Raji (cell line): ENCODE measurements around the gene SCO2.

Source experiments
- POLR2A ChIP-seq: IDR thresholded peaks from 2 replicates; pipeline ENCODE4 v1.6.1; 2011; ENCODE audit warnings: low read depth, low read length, control low read depth; ENCODE audit not compliant: insufficient read depth

Gene SCO2

DNA sequence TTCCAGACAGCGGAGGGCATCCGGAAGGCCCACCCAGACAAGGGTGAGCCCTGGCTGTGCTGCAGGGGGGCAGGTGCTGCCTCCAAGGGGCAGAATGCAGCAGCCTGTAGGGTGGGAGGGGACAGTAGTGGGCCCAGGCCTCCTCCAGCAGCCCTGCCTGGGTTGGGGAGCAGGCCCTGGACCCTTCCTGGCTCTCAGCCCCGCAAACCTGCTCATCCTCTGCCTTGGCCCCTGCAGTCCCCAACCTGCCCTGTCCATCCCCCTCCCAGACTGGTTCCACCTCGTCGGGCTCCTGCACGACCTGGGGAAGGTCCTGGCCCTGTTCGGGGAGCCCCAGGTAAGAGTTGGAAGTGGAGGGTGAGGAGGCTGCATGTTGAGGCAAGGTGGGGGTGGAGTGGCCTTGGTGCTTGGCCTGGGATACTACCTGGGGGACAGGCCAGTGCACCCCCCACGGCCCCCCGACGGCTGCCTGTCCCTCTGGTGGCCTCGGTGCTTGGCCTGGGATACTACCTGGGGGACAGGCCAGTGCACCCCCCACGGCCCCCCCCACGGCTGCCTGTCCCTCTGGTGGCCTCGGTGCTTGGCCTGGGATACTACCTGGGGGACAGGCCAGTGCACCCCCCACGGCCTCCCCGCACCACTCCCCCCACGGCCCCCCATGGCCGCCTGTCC lies 37.3 kb downstream of the SCO2 start:
- no peak for TF ChIP-seq POLR2A

DNA sequence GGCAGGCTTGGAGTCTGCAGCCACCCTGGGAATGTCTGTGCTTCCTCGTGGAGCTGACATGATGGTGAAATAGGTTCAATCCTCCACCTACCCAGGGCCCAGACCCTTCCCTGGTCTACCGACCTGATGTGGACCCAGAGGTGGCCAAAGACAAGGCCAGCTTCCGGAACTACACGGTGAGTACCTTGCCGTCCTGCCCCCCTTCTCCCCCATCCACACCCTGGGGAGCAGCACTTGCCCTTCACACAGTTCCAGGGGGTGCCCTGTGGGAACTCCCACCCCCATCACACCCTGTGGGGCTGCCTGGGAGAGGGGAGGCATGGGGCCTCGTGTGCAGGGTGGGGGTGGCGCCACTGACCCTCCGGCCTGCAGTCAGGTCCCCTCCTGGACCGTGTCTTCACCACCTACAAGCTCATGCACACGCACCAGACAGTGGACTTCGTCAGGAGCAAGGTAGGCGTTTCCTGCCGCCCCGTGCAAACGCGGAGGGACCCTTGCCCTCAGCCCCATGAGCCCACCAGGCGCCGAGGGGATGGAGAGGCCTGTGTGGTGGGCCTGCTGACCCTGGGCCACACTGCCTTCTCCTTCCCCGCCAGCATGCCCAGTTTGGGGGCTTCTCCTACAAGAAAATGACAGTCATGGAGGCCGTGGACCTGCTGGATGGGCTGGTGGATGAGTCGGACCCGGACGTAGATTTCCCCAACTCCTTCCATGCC lies 38.0 kb downstream of the SCO2 start:
- TF ChIP-seq POLR2A: no peak

DNA sequence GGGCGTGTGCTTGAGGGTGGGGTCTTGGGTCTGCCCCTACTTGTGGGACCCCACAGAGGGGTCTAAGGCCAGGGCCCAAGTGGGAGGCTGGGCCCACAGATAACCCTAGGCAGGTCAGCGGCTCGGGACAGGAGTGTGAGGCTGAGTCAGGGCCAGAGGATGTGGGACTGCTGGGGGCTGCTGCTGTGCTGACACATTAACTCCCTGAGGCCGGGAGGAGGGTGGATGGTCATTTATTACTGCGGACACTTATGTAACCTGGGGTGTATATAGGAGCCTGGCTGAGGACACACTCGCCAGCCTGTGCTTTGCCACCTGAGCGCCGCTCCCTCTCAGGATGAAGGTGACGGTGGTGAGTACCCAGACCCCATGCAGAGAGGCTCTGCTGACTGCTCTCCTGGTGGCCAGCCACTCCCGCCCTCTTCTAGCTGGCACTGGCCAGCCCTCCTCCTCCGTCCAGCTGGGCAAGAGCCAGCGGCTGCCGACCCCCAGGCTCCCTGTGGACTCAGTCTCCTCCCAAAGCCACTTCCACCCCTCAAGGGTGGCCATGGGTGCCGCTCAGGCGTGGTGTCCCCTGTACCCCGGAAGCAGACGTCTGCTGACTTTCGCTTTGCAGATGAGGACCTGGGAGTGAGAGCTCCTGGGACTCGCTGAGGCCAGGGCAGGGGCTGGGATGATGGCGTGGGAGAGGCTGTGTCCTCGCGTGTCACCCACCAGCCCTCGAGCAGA lies 38.7 kb downstream of the SCO2 start, which contains the start of gene MIOX:
Gene MIOX, plus strand, starts transcription at position 299 of the 729 bp plus-strand sequence. Its CDS starts 39 bp downstream, at position 338.
- TF ChIP-seq POLR2A: no peak

DNA sequence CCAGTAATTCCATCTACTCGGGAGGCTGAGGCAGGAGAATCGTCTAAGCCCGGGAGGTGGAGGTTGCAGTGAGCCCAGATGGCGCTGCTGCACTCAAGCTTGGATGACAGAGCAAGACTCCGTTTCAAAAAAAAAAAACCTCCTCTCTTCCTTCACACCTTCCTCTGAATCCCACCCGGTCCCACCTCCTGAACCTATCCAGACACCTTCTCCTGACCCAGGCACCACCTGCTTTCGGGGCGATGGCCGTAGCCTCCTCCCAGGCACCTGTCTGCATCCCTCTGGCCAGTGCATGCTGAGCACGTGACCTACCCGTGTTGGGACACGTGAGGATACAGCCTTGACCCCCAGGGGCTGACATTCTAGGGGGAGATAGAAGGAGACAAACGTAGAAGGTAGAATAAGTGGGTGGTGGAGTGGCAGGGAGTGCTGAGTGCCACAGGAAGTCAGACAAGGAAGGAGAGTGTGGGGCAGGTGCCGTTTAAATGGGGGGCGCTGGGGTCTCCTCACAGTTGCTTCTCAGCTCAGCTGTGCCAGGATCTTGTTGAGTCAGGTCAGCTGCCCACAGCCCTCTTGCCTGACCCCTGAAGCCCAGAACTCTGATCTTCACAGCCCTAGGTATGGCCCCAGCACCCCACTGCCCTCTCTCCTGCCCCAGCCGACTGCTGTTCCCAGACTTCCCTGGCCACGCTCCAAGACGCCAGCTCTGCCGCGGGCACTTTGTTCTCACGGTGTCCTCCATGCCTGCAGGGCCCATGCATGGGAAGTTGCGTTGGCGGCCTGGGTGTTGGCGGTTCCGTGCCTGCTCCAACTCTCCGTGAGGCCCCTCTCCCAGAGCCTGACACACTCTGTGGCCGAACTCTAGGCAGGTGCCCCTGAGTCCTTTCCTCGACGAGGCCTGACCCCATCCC lies 39.9 kb downstream of the SCO2 start:
- TF ChIP-seq POLR2A: no peak

DNA sequence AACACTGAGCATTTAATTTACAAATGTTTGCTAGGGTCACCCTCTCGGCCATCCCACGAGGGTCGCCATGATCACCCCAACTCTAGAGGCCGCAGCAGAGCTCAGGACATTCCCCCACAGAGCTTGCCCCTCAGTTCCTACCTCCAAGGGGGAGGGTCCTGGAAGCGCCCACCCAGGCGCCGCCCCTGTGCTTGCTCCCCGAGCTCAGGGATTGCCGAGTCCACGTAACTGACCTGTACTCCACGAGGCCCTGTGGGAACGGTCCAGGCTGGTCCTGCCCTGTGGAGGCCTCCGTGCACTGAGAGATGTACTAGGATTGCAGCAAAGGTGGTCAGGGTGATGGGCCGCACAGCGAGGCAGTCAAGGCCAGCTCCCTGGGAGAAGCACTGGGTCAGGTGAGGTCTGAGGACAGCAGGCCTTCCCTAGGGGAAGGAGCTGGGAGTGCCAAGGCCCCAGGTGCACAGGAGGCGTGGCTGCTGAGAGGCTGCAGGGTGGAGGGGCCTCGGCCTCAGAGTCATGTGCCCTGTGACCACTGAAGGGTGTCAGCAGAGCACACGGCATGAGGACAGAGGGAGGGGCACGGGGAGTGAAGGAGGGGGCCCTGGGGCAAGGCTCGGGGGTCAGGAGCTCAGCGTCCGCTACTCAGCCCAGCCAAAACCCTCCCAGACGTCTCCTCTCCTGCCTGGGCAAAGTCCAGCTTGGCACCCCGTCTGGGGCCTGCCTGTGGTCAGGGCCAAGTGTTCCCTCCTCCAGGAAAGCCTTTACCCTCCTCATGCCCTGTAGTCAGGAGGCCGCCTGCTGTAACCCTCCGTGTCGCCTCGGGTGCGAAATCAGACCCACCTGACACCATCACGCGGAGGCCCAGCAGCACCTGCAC lies 41.2 kb downstream of the SCO2 start:
- no peak for TF ChIP-seq POLR2A

DNA sequence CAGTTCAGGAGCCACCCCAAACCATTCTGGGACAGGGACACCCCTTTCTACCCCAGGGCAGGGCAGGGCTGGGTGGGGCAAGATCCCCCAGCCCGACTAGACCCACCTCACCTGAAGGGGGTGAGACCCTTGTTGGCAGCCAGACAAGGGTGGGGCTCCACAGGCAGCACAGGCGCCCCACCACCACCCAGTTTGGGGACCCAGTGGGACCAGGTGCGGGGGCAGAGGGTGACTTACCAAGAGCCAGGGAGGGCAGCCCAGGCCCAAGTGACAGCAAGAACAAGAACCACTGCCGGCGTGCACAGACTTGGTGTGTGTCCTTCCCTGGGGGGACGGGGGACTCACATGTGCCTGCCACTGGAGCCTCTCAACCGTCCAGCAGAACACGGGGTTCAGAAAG lies 41.8 kb downstream of the SCO2 start:
- no peak for TF ChIP-seq POLR2A

DNA sequence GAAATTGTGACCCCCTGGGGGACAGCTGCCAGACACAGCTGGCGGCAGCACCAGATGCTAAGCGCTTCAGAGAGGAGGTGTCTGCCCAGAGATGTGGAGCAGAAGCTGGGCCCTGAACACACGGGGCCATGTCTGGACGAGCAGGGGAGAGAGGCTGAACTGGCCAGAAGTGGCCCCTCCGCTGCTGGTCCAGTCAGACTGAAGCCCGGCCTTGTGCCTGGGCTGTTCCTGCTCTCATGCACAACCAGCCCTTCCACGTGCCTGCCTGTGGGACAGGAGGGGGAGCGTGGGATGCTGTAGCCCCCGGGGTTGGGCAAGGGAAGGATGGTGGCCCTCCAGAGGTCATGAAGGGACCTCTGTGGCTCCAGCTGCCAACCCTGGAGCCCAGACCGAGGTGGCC lies 42.3 kb downstream of the SCO2 start:
- TF ChIP-seq POLR2A: no peak

DNA sequence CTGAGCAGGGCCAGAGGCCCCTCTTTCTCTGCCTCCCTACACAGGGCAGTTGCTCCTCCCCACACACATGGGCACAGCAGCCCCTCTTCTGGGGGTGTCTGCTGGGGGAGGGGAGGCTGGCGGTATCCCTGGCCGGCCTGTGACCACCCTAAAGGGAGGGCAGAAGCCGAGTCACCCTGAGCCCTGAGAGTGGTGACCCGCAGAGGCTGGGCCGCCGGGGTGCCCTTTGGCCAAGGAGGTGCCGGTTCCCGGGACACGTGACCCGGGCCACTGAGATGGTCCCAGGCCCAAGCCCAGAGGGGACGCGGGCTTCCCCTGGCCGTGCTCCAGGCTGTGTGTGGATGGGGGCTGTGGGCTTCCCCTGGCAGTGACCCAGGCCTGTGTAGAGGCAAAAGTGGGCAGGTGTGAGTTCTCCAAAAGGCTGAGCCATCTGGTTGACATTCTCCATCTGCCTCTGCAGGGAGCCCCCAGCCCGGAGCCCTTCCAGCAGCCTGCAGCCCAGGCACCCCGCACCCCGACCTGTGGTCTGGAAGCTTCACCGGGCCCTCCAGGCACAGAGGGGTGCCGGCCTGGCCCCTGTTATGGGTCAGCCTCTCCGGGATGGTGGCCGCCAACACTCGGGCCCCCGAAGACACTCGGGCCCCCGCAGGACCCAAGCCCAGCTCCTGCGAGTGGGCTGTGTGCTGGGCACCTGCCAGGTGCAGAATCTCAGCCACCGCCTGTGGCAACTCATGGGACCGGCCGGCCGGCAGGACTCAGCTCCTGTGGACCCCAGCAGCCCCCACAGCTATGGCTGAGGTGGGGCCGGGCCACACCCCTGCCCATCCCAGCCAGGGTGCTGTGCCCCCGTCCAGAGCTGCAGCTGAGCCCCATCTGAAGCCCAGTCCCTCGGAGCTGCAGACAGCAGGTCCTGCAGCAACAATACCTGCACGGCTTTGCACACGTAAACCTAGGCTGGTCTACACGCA lies 43.0 kb downstream of the SCO2 start:
- TF ChIP-seq POLR2A: no peak

DNA sequence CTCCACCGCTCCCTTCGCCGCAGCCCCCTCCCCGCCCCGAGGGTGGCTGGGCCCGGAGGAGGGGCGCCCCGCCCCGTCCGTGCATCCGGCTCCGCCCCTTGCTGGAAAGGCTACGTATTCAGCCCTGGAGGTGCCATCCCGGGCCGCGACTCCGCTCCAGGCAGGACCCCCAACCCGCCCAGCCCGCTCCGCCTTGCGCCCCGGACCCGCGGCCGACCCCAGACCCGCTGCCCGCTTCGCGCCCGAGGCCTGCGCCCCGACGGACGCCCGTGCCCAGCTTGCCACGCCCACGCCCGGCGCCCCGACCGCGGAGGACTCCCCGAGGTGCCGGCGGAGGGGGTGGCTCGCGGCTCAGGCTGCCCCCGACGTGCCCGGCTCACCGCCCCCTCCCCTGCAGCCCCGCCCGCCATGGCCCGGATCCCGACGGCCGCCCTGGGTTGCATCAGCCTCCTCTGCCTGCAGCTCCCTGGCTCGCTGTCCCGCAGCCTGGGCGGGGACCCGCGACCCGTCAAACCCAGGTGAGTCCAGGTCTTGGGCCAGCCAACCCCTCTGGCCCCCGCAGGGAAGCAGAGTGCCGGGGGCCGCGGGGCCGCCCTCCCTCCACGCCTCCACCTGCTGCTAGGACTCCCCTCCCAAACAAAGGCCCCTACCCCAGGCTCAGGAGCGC lies 43.8 kb downstream of the SCO2 start, which contains the start of gene ADM2:
Gene ADM2, plus strand, starts transcription at position 104 of the 667 bp plus-strand sequence. Its CDS starts 305 bp downstream, at position 409.
- no peak for TF ChIP-seq POLR2A

DNA sequence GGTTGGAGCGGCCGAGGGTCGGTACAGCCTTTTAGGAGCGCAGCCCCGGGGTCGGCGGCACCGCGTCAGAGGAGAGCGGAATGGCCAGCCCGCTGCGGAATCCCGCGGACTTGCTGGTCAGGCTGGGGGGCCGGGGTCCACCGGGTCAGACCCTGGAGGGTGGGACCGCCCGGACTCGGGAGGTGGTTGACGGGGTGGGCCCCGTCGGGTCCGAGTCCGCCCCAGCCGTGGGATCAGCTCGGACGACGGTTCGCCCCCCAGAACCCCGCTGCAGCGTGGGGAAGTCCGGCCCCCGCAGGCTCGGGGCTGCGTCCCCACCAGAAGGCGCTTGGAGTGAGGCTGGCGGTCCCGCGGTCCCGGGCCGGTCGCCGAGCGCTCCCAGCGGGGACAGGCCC lies 44.4 kb downstream of the SCO2 start:
- TF ChIP-seq POLR2A: no peak

DNA sequence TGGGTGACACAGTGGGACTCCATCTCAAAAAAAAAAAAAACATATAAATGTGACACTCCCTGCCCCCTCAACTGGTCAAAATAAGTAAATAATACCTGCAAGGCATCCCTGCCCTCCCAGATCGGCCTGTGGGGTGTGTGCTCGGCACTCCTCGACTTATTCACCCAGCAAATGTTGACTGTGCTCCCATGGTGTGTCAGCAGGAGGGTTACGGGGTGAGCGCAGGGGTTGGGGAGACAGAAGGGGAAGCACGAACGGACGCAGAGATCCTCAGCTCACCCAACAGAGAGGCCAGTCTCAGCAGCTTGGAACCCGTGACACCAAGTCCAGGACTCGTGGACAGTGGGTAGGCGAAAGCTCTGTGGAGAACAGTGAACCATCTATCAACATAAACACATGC lies 45.7 kb downstream of the SCO2 start:
- no peak for TF ChIP-seq POLR2A

DNA sequence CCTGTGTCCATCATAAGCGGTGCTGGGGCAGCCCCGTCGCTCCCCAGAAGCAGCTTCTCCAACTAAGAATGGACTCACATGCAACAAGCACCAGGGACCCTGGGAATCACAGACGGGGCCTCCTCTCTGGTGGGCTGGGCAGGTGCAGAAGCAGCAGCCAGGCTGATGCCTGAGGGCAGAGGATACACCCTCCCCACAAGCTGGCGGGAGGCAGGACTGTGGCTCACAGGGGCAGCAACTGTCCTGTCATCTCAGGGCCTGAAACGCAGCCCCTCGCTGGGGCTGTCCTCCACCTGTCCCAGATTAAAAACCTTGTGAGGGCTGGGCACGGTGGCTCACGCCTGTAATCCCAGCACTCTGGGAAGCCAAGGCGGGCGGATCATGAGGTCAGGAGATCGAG lies 47.5 kb downstream of the SCO2 start:
- TF ChIP-seq POLR2A: no peak
